Stimulated activated CD8-positive, alpha-beta memory T cell treated with anti-CD3 and anti-CD28 coated beads, Interleukin-15, amount 100 ng/mL, for 1 hour (primary cell): Measurements from ENCODE around the gene FGD5.

Experiments used
- DNase-seq: peaks from one replicate; pipeline ENCODE4 v3.0.0-alpha.2; 2020; ENCODE audit warnings: low read depth

The FGD5 gene

GRCh38 chr3:14875411-14876175 lies 56.8 kb downstream of the FGD5 start:
- no peak for DNase-seq

- no peak for DNase-seq
These were observed 58.2 kb downstream of the FGD5 start for GRCh38 chr3:14876921-14877333.

DNA sequence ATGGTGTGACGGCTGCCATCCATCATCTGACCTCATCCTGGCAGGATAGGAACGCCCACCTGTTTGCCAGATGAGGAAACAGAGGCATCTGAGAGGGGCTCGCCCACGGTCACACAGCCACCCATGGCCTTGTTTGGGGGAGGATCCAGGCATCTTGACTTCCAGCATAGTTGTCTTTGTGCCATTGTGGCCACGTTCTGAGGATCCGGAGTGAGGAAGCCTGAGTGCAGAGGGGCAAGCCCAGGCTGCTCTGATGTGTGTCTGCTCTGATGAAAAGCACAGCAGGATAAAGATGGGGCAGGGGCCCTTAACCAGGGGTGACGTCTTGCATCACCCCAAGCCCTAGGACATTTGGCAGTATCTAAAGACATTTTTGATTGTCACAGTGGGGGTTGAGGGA lies 58.7 kb downstream of the FGD5 start:
- DNase-seq: no peak

GRCh38 chr3:14879211-14879874 lies 60.6 kb downstream of the FGD5 start:
- no peak for DNase-seq

- DNase-seq: no peak
These were observed 61.8 kb downstream of the FGD5 start for GRCh38 chr3:14880447-14881106.

DNA sequence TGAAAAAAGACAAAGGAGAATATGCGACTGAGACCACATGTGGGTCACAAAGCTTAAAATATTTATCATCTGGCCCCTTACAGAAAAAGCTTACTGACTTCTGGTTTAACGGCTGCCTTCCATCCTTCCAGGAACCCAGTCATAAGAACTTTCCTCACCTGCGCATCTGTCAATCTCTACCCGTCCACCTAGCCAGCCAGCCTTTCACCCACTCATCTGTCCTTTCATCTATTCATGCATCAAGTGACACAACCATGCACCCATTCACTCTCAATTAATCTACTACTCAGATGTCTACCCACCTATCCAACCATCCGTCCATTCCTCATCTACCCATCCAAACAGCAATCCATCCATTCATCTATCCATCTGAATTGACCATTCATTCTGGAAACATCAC lies 64.5 kb downstream of the FGD5 start:
- DNase-seq: no peak

DNA sequence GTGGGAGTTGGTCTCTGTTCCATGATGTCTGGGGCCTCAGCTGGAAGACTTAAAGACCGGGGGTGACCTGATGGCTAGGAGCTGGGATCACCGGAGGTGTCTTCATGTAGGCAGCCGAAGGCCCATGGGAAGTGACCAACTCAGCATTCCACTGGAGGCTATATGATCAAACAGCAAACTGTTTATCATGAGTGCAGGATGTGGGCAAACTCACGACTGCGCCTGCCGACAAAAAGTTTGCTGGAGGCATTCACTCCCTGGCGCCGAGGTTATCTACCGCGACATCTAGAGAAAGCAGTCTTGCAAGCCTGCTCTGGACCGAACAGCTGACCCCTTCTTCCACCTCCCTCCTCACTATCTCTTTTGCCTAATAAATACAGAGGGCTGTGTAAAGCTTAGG lies 65.9 kb downstream of the FGD5 start:
- no peak for DNase-seq

- no peak for DNase-seq
These were observed 66.5 kb downstream of the FGD5 start for GRCh38 chr3:14885307-14885706.

- DNase-seq: no peak
These were observed 67.3 kb downstream of the FGD5 start for GRCh38 chr3:14886101-14886500.

DNA sequence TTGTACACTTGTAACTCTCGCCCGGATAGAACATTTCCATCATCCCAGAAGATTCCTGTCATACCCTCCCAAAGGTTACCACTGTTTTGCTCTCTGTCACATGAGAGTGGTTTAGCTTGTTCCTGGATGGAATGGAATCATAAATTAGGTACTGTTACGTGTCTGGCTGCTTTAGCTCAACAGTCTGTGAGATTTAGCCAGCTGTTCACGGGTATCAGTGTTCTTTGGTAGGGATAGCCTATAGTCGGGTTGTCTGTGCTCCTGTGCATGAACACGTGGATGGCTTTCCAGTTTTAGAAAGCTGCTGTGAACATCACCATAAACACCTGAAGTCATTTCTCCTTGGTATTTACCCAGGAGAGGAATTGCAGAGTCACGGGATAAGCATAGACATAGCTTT lies 70.4 kb downstream of the FGD5 start:
- DNase-seq: no peak

GRCh38 chr3:14889943-14890342 lies 71.2 kb downstream of the FGD5 start:
- DNase-seq: no peak

DNA sequence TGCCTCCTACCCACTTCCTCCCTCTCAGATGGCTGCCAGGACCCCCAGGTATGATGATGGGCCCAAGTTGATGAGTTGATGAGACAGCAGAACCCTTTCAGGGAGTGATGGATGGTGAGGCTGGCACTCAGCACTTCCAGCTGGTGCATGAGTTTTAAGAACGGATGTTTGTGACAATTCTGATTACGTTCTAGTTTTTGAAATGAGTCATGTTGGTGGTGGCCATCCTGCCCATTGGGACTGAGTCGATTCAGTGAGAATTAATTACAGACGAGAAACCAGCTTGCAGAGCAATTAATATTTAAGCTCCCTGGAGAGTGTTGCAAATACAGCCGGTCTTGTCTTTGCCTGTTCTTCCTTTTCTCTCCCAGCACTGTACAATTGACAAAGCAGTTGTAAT lies 71.7 kb downstream of the FGD5 start:
- DNase-seq: no peak

DNA sequence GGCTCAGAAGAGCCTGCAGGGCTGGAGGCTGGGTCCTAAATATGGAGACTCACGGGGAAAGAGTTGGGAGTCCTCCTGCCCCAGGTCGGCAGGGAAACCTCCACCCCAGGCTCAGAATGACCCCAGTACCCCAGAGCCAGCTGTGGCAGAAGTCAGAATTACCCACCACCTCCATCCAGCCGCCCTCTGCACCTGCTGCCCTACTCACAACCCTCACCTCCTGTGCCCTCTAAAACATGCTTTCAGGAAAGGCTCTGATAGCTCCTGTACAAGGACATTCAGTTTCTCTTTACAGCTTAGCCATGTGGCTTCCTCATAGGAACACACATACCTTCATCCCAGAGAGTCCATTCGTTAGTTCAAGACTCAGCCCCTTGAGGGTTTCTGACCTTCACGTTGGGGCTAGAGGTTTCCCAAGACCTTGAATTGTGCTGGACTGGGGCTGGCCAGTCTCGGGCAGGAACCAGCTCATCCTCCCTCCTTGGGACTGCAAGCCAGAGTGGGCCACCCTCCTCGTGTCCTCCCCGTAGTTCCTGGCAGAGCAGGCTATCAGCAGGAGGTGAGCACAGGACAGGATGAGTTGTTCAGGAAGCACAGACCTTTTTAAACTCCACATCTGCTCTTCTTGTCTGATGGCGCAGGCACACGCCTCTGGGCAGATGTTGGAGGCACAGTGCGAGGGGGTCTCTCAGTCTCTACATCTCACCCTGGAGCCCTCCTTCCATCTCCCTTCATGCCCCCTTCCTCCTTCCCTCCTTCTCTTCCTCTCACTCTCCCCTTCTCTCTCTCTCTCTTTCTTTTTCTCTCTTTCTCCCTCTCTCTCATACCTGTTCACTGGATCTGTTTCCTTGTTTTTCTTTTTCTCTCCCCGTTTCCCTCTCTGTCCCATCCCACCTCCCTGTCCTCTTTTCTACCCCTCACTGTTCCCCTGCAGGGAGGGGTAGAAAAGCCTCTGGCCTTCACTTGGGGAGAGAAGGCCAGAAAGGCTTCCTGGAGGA lies 72.7 kb downstream of the FGD5 start:
- no peak for DNase-seq

GRCh38 chr3:14892226-14892625 lies 73.5 kb downstream of the FGD5 start:
- no peak for DNase-seq

GRCh38 chr3:14894085-14894484 lies 75.3 kb downstream of the FGD5 start:
- no peak for DNase-seq

- DNase-seq: no peak
These were observed 78.5 kb downstream of the FGD5 start for GRCh38 chr3:14897266-14897665.

GRCh38 chr3:14898929-14899328 lies 80.2 kb downstream of the FGD5 start:
- DNase-seq: no peak

GRCh38 chr3:14899993-14900618 lies 81.3 kb downstream of the FGD5 start:
- no peak for DNase-seq

DNA sequence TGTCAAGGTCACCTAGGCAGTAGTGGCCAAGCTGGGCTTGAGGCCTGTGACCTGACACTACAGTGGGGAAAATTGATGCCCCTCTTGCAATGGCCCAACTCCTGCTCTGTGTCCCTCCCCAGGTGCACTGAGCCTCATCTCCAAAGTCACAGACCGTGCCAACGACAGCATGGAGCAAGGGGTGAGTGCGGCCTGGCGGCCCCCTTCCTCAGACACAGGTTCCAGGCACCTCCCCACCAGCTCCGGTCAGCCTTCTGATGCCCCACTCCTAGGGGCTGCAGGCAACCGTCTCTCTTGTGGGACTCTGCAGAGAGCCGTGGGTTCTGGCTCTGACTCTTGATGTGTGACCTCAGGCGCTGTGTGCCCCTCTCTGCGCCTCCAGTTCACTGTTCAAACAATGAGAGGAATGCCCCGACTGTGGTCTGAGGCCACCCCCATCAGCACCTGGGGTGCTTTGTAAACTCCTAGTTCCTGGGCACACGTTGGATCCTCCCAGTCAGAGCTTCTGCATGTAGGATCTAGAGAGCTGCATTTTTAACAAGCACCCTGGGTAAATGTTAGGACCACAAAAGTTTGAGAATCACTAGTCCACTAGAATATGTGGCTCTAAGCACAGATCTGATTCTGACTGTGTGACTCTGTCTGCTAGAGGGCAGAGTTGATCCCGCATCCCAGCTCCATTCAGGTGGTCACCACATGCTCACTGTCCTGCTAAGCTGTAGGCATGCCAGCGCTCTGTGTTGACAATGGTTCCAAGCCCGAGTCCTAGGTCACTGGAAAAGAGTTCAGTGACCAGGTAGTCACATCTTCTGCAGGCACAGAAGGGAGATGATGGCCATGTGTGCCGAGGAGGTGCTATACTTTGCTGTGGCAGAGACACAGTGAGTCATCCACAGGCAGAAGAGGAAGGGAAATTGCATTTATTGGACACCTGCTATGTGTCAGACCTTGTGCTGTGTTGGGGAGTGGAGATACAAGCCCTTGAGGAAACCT lies 82.4 kb downstream of the FGD5 start:
- DNase-seq: no peak

DNA sequence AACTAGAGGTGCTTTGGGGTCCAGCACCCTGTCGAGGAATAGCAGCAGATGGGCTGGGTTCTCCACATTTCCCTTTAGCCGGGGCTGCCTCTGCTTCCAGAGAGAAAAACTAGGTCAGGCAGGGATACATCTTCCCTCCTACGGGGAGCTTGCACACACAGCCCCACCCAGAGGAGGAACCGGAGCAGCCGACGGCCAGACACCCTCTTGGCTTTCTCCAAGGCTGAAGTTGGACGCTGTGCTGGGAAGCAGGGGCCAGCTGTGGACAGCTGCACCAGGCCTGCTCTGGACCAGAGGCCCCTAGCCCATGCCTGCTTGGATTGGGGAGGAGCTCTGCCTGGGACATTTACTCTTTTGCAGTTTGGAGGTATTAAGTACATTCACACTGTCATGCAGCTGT lies 84.0 kb downstream of the FGD5 start:
- DNase-seq: no peak
